ENCODE data around the gene KCNMB2. TPM values are rescaled to one million over a fixed set of nuclear protein-coding genes. Genes with fewer than 3 reads are reported as not detected.

KCNMB2 gene
- total RNA-seq, 2 donors from 2014 or later: 0.42 to 0.72 TPM

- Histone ChIP-seq H3K27ac (no peak overlapping the region), H3K27me3 (no peaks in the 10 kb centered on the region), H3K9me3 (no peaks in the 10 kb centered on the region), H3K4me1 (no peaks in the 10 kb centered on the region), H3K9ac (ENCODE audit: low read depth in 2 of 2, low read length in 2 of 2) (no peak overlapping the region), H3K36me3 (no peaks in the 10 kb centered on the region), H3K4me3 (no peak overlapping the region)
- TF ChIP-seq, protein P1, sequence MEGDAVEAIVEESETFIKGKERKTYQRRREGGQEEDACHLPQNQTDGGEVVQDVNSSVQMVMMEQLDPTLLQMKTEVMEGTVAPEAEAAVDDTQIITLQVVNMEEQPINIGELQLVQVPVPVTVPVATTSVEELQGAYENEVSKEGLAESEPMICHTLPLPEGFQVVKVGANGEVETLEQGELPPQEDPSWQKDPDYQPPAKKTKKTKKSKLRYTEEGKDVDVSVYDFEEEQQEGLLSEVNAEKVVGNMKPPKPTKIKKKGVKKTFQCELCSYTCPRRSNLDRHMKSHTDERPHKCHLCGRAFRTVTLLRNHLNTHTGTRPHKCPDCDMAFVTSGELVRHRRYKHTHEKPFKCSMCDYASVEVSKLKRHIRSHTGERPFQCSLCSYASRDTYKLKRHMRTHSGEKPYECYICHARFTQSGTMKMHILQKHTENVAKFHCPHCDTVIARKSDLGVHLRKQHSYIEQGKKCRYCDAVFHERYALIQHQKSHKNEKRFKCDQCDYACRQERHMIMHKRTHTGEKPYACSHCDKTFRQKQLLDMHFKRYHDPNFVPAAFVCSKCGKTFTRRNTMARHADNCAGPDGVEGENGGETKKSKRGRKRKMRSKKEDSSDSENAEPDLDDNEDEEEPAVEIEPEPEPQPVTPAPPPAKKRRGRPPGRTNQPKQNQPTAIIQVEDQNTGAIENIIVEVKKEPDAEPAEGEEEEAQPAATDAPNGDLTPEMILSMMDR (IDR thresholded peaks at IDR 0.05): no peak
- no peak for DNase-seq
- intact Hi-C loops (cut with DNase I): no loop called here
Observed at GRCh38 chr3:178875836-178876235, 339.6 kb downstream of the KCNMB2 start.

DNA sequence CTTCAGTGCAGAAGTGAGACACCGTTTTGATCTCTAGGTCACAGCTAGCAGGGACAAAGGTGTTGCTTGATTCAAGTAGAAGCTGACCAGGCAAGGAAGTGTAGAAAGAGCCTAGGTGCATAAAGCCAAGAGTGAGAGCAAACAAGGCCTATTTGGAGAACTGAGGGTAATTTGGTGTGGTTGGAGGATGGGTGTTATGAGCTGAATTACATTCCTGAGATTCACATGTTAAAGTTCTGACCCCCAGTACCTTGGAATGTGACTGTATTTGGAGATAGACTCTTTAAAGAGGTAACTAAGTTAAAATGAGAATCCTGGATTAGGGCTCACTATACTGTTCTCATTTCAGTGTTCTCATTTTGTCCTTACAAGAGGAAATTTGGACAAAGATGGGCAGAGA is 344.0 kb downstream of the KCNMB2 start:
- Histone ChIP-seq H3K27me3 (no peaks in the 10 kb centered on the region), H3K4me3 (no peak overlapping the region), H3K36me3 (no peaks in the 10 kb centered on the region), H3K9ac (ENCODE audit: low read depth in 2 of 2, low read length in 2 of 2) (no peak overlapping the region), H3K9me3 (no peaks in the 10 kb centered on the region), H3K27ac (no peak overlapping the region), H3K4me1 (no peaks in the 10 kb centered on the region)
- TF ChIP-seq, protein P1 (IDR thresholded peaks at IDR 0.05): no peak
- no peak for DNase-seq
- intact Hi-C loops (cut with DNase I): no loop called here

Data from colonic mucosa (tissue), 4 donors.